RWPE2 (cell line): ENCODE results near the gene MSI2.

ENCODE experiments used
- ATAC-seq: fragments of 200-7000 bp; cut with Tn5 transposase; 3 replicates; pipeline ENCODE4 v1.9.1; 2021; ENCODE audit warnings: low read depth
- DNase-seq: peaks from one replicate; pipeline ENCODE4 v3.0.0-alpha.2; 2020; ENCODE audit warnings: low spot score
- H3K27ac ChIP-seq: fragments of 450-650 bp; 2 replicates; pipeline ENCODE4 v1.5.1; 2017; ENCODE audit warnings: mild to moderate bottlenecking; ENCODE audit not compliant: poor library complexity, severe bottlenecking
- H3K27me3 ChIP-seq: fragments of 250-450 bp; sonication (Bioruptor Pico); 2 replicates; pipeline ENCODE4 v1.5.1; 2021; ENCODE audit warnings: mild to moderate bottlenecking, moderate library complexity; ENCODE audit not compliant: insufficient read depth, poor library complexity, severe bottlenecking
- H3K36me3 ChIP-seq: fragments of 250-450 bp; sonication (Bioruptor Pico); 2 replicates; pipeline ENCODE4 v1.5.1; 2020; ENCODE audit warnings: low read depth, mild to moderate bottlenecking, moderate library complexity
- H3K4me1 ChIP-seq: fragments of 250-450 bp; sonication (Bioruptor Pico); 2 replicates; pipeline ENCODE4 v1.5.1; 2021; ENCODE audit warnings: mild to moderate bottlenecking, moderate library complexity; ENCODE audit not compliant: insufficient read depth, poor library complexity, severe bottlenecking
- H3K4me3 ChIP-seq: fragments of 250-450 bp; sonication (Bioruptor Pico); 2 replicates; pipeline ENCODE4 v1.5.1; 2021; ENCODE audit warnings: mild to moderate bottlenecking, moderate library complexity; ENCODE audit not compliant: severe bottlenecking
- H3K9me3 ChIP-seq: fragments of 250-450 bp; sonication (Bioruptor Pico); 2 replicates; pipeline ENCODE4 v1.5.1; 2021; ENCODE audit warnings: mild to moderate bottlenecking, moderate library complexity; ENCODE audit not compliant: severe bottlenecking
- CTCF ChIP-seq: fragments of 450-650 bp; IDR thresholded peaks from one replicate; pipeline ENCODE4 v1.5.1; 2017; ENCODE audit warnings: mild to moderate bottlenecking, moderate library complexity; ENCODE audit not compliant: poor library complexity, severe bottlenecking

MSI2 gene

GRCh38 chr17:57235124-57235523, 21.2 kb upstream of the MSI2 start:
- peaks cover 6% of the 10 kb centered on the region for H3K4me1 ChIP-seq
- no peak for TF ChIP-seq CTCF
- H3K27me3 ChIP-seq = no peaks in the 10 kb centered on the region
- H3K36me3 ChIP-seq = no peaks in the 10 kb centered on the region
- DNase-seq (no peak), ATAC-seq (no peak)
- H3K4me3 ChIP-seq = no peak overlapping the region
- no peak overlapping the region for H3K27ac ChIP-seq
- no peaks in the 10 kb centered on the region for H3K9me3 ChIP-seq

GRCh38 chr17:57236686-57237299, 19.5 kb upstream of the MSI2 start:
- no peak for TF ChIP-seq CTCF
- peak; percentile 61 for ATAC-seq
- no peak overlapping the region for H3K4me3 ChIP-seq

GRCh38 chr17:57240648-57241047, 15.7 kb upstream of the MSI2 start:
- Histone ChIP-seq H3K27ac (no peak overlapping the region), H3K27me3 (no peaks in the 10 kb centered on the region), H3K4me1 (peaks cover 6% of the 10 kb centered on the region), H3K36me3 (no peaks in the 10 kb centered on the region), H3K4me3 (no peak overlapping the region), H3K9me3 (no peaks in the 10 kb centered on the region)
- no peak for TF ChIP-seq CTCF
- no peak for ATAC-seq
- no peak for DNase-seq

More at GRCh38 chr17:57236686-57237299, 19.5 kb upstream of the MSI2 start:
- no peak for DNase-seq
- Histone ChIP-seq H3K36me3 (no peaks in the 10 kb centered on the region), H3K27me3 (no peaks in the 10 kb centered on the region), H3K4me1 (peaks cover 6% of the 10 kb centered on the region), H3K27ac (no peak overlapping the region), H3K9me3 (no peaks in the 10 kb centered on the region)

- H3K27me3 ChIP-seq = no peaks in the 10 kb centered on the region
- H3K36me3 ChIP-seq = no peaks in the 10 kb centered on the region
- no peak for TF ChIP-seq CTCF
- DNase-seq (no peak), ATAC-seq (no peak)
- H3K4me1 ChIP-seq = peaks cover under 1% of the 10 kb centered on the region
- no peaks in the 10 kb centered on the region for H3K9me3 ChIP-seq
- no peak overlapping the region for H3K4me3 ChIP-seq
- no peak overlapping the region for H3K27ac ChIP-seq
These were observed 14.2 kb upstream of the MSI2 start for GRCh38 chr17:57242148-57242547.

- Histone ChIP-seq H3K4me3 (no peak overlapping the region), H3K9me3 (no peaks in the 10 kb centered on the region), H3K27me3 (no peaks in the 10 kb centered on the region), H3K36me3 (no peaks in the 10 kb centered on the region), H3K4me1 (no peaks in the 10 kb centered on the region), H3K27ac (no peak overlapping the region)
- no peak for DNase-seq
- peak; percentile 55; the same call in 2 of the 3 replicates for ATAC-seq
- TF ChIP-seq CTCF = peak; percentile 99
These were observed 13.1 kb upstream of the MSI2 start for GRCh38 chr17:57243171-57243622.
